Stomach (tissue), 9 donors: ENCODE measurements around the gene NKAIN4. TPM values are rescaled to one million over a fixed set of nuclear protein-coding genes. Genes with fewer than 3 reads are reported as not detected.

ENCODE experiments used
- DNase-seq, 2 donors: peaks; one replicate each; pipeline versions ENCODE4 v3.0.0 to v3.0.0-alpha.2; 2013 to 2019
- H3K27ac ChIP-seq, 5 donors: fragments of 200-600 bp in 4 of 5; sonication (generic) in 4 of 5; one replicate each; pipeline ENCODE4 v1.5.1; 2013 to 2019; ENCODE audit warnings: mild to moderate bottlenecking in 1 of 5, moderate library complexity in 1 of 5
- H3K27me3 ChIP-seq, 3 donors: fragments of 200-600 bp; sonication (generic); one replicate each; pipeline ENCODE4 v1.5.1; 2017 to 2019; ENCODE audit warnings: mixed run types in 1 of 3
- H3K36me3 ChIP-seq, 4 donors: fragments of 200-600 bp; sonication (generic); 1 replicate in 3 of 4; 2 replicates in 1 of 4; pipeline ENCODE4 v1.5.1; 2016 to 2019
- H3K4me1 ChIP-seq, 4 donors: fragments of 200-600 bp; sonication (generic); one replicate each; pipeline ENCODE4 v1.5.1; 2016 to 2019
- H3K4me3 ChIP-seq, 4 donors: fragments of 200-600 bp; sonication (generic) in 3 of 4; one replicate each; pipeline ENCODE4 v1.5.1; 2016 to 2019; ENCODE audit warnings: mild to moderate bottlenecking in 1 of 4
- H3K9me3 ChIP-seq, 4 donors: fragments of 200-600 bp; sonication (generic); one replicate each; pipeline ENCODE4 v1.5.1; 2016 to 2019
- EP300 ChIP-seq: sonication (generic); formaldehyde crosslinking; IDR thresholded peaks from one replicate; pipeline ENCODE4 v1.6.1; 2017; ENCODE audit warnings: antibody characterized with exemption
- POLR2A ChIP-seq, 4 donors: fragments of 450-650 bp; IDR thresholded peaks; one replicate each; pipeline ENCODE4 v1.6.1; 2016; ENCODE audit warnings: antibody characterized with exemption in 4 of 4, control low read depth in 2 of 4, mild to moderate bottlenecking in 1 of 4, moderate library complexity in 1 of 4
- POLR2AphosphoS5 ChIP-seq, 3 donors: sonication (generic); formaldehyde crosslinking; IDR thresholded peaks; one replicate each; pipeline ENCODE4 v1.6.1; 2016; ENCODE audit warnings: antibody characterized with exemption in 3 of 3
- WGBS, 5 donors: extraction: QIAGEN DNeasy Blood & Tissue Kit in 3 of 5; methylation state at CpG; one replicate each; pipeline versions ENCODE4 v1.1.5 to v1.1.7; 2013 to 2018; 5-methylcytosine and 5-hydroxymethylcytosine counted together
- intact Hi-C: fragments of 100-400 bp; cut with DNase I; formaldehyde crosslinking; loops from one replicate; pipeline ENCODE4 v1.15.1; 2023; ENCODE audit warnings: low total_unique reads
- polyA plus RNA-seq, 3 donors: library from polyadenylated mRNA; stranded (reverse); fragments of 200-250 nt; gene quantifications; one replicate each; pipeline ENCODE4 v1.2.3, GENCODE V29; 2013
- total RNA-seq, 5 donors: library from RNA; depleted of rRNA; stranded (reverse); fragments of >200 nt; gene quantifications; one replicate each; pipeline versions ENCODE4 v1.1.0 to v1.2.3, GENCODE V29; 2014 to 2016
- TF ChIP-seq, protein P1 (sequence below), 7 experiments: fragments of 450-650 bp in 4 of 7; fragments of 200-600 bp in 3 of 7; sonication (generic) in 3 of 7; IDR thresholded peaks; one replicate each; pipeline ENCODE4 v1.5.1; 2016 to 2019; ENCODE audit warnings: antibody characterized with exemption in 7 of 7, control low read depth in 2 of 7, mild to moderate bottlenecking in 1 of 7
- donor health status: healthy with polysubstance abuse.
- donor health status: Bipolar disorder and iron deficiency.
- donor health status: healthy.

The NKAIN4 gene
- total and polyA plus RNA-seq, 8 donors: 0.28 to 4.4 (median 1.2) TPM; not detected in 5

DNA sequence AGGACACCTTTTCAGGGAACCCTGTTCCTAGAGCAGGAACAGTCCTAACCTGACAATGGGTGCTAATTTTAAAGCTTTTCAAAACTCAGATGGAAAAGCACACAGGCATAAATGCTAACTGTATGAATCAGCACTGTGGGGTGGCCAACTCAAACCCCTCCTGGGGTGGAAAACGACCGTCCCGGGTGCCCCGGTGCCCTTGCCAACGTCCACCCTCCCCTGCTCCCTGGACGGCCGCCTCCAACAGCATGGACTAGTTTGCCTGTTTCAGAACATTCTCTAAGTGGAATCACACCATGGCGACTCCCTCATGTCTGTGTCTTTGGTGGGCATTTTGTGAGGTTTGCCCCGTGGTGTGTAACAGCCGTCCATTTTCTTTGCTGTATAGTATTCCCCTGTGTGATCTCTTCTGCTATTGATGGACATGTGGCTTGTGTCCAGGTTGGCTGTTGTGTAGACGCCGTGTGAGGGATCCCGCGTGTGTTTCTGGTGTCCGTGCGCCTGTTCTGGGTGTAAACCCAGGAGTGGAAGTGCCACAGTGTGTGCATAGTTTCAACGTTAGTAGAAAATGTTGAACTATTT lies 44.6 kb upstream of the NKAIN4 start:
- no peak for DNase-seq
- no peak overlapping the region for H3K27ac ChIP-seq
- no peak overlapping the region for H3K4me3 ChIP-seq
- TF ChIP-seq POLR2AphosphoS5 (IDR thresholded peaks at IDR 0.05) (no peak), POLR2A (IDR thresholded peaks at IDR 0.05) (no peak), EP300 (no peak)
- TF ChIP-seq, protein P1, sequence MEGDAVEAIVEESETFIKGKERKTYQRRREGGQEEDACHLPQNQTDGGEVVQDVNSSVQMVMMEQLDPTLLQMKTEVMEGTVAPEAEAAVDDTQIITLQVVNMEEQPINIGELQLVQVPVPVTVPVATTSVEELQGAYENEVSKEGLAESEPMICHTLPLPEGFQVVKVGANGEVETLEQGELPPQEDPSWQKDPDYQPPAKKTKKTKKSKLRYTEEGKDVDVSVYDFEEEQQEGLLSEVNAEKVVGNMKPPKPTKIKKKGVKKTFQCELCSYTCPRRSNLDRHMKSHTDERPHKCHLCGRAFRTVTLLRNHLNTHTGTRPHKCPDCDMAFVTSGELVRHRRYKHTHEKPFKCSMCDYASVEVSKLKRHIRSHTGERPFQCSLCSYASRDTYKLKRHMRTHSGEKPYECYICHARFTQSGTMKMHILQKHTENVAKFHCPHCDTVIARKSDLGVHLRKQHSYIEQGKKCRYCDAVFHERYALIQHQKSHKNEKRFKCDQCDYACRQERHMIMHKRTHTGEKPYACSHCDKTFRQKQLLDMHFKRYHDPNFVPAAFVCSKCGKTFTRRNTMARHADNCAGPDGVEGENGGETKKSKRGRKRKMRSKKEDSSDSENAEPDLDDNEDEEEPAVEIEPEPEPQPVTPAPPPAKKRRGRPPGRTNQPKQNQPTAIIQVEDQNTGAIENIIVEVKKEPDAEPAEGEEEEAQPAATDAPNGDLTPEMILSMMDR (IDR thresholded peaks at IDR 0.05): no peak
- intact Hi-C loops: no loop called here
- peaks cover 0 to 13% (median 11%) of the 10 kb centered on the region in 4 donors for H3K9me3 ChIP-seq
- no peaks in the 10 kb centered on the region for H3K36me3 ChIP-seq
- H3K4me1 ChIP-seq: no peaks in the 10 kb centered on the region
- peaks cover 25 to 97% (median 50%) of the 10 kb centered on the region in 3 donors for H3K27me3 ChIP-seq
- 83 to 91% (median 88%) methylated on average over 17 of the region's 17 CpGs for WGBS, 5 donors

DNA sequence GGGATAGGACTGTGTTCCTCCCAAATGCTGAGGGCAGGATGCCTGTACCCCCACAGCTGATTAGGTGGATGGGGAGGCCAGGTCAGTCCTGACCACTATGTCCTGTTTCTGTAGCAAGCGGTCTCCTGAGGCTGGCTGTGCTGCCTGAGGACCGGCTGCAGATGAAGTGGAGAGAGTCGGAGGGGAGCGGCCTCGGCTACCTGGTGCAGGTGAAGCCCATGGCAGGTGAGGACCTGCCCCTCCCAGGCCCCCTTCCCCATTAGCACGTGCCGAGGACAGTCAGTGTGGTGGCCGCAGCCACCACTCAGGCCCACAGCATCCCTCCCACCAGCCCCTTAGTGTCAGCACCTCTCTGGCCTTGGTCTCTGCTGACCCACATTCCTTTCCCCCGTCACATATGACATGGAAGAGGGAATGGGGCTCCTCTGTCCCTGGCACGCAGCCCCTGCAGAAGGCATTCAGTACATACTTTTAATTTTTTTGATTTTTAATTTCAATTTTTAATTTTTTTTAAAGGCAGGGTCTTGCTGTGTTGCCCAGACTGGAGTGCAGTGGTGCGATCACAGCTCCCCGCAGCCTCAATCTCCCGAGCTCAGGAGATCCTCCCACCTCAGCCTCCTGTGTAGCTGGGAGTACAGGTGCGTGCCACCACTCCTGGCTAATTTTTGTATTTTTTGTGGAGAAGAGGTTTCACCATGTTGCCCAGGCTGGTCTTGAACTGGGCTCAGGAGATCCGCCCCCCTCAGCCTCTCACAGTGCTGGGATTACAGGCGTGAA lies 43.7 kb upstream of the NKAIN4 start:
- Histone ChIP-seq H3K27me3 (peaks cover 25 to 98% (median 56%) of the 10 kb centered on the region in 3 donors), H3K4me1 (no peaks in the 10 kb centered on the region), H3K9me3 (peaks cover 0 to 13% (median 11%) of the 10 kb centered on the region in 4 donors), H3K36me3 (no peaks in the 10 kb centered on the region), H3K4me3 (no peak overlapping the region), H3K27ac (no peak overlapping the region)
- WGBS, 5 donors: 75 to 80% (median 80%) methylated on average over 9 to 16 of the region's 16 CpGs
- DNase-seq: no peak
- TF ChIP-seq POLR2A (IDR thresholded peaks at IDR 0.05) (no peak), POLR2AphosphoS5 (IDR thresholded peaks at IDR 0.05) (no peak), EP300 (no peak)
- TF ChIP-seq, protein P1 (IDR thresholded peaks at IDR 0.05): no peak
- intact Hi-C loops: no loop called here

DNA sequence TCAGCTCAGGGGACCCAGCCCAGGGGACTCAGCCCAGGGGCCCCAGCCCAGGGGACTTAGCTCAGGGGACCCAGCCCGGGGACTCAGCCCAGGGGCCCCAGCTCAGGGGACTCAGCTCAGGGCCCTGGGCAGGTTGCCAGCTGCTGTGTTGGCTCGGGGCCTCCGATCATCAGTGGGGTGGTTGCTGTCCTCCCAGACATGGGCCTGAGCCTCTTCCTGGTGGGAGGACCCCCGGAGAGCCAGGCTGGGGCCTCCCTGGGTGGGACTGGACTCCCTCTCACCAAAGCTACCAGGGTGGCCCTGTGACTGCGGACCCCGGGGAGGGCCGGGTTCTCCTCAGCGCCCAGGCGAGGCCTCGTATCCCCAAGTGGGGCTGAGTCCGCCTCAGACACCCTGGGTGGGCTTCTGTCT lies 43.1 kb upstream of the NKAIN4 start:
- intact Hi-C loops: no loop called here
- WGBS, 5 donors: 49 to 70% (median 61%) methylated on average over 10 to 11 of the region's 11 CpGs; no CpG with 5 or more reads in 1 of the 5 donors
- H3K4me3 ChIP-seq: no peak overlapping the region
- TF ChIP-seq POLR2A (IDR thresholded peaks at IDR 0.05) (no peak), POLR2AphosphoS5 (IDR thresholded peaks at IDR 0.05) (no peak), EP300 (no peak)
- TF ChIP-seq, protein P1 (IDR thresholded peaks at IDR 0.05): no peak
- no peaks in the 10 kb centered on the region for H3K36me3 ChIP-seq
- no peak for DNase-seq
- H3K4me1 ChIP-seq: no peaks in the 10 kb centered on the region
- no peak overlapping the region for H3K27ac ChIP-seq
- peaks cover 25 to 98% (median 59%) of the 10 kb centered on the region in 3 donors for H3K27me3 ChIP-seq
- peaks cover 0 to 13% (median 11%) of the 10 kb centered on the region in 4 donors for H3K9me3 ChIP-seq

DNA sequence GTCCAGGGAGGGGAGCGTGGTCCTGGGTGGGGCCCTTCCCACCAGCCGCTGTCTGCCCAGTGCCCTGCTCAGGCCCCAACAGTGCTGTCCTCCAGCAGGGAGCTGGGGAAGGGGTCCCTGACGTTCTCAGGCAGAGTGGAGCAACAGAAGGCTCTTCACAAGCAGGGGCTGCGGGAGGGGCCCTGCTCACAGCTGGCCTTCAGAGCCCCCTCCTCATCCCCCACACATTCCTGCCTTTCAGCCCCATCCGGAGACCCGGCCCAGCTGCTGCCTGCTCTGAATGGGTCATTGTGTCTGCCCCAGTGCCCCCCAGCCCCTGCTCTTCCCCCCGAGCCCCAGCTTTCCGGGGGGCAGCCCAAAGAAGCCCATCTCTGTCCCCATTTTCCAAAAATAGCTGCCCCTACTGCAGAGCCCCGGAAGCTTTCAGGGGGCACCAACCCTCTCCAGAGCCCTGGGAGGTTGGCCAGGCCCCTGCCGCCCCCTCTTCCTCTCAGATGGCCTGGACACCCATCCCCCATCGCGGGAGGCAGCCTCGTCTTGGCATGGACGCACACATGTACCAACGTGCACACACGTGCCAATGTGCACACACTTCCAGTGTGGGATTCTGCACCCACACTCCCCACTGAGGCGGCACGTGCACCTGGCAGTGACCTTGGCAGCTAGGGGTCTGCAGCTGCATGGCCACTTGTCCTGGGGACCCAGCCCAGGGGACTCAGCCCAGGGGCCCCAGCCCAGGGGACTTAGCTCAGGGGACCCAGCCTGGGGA lies 42.5 kb upstream of the NKAIN4 start:
- Histone ChIP-seq H3K27me3 (peaks cover 25 to 97% (median 59%) of the 10 kb centered on the region in 3 donors), H3K4me3 (no peak overlapping the region), H3K9me3 (peaks cover 0 to 9% (median 9%) of the 10 kb centered on the region in 4 donors), H3K4me1 (peaks cover 0 to 2% (median 0%) of the 10 kb centered on the region in 4 donors), H3K36me3 (no peaks in the 10 kb centered on the region), H3K27ac (no peak overlapping the region)
- TF ChIP-seq, protein P1 (IDR thresholded peaks at IDR 0.05): no peak
- TF ChIP-seq EP300 (no peak), POLR2A (IDR thresholded peaks at IDR 0.05) (no peak), POLR2AphosphoS5 (IDR thresholded peaks at IDR 0.05) (no peak)
- 23 to 43% (median 40%) methylated on average over 12 to 18 of the region's 18 CpGs for WGBS, 5 donors
- DNase-seq: peak in 1 of 2 donors; percentile 66
- intact Hi-C loops: no loop called here
